Upper lobe of left lung (tissue), 6 donors: Measurements from ENCODE around the gene INPP4B. TPM values are rescaled to one million over a fixed set of nuclear protein-coding genes. Genes with fewer than 3 reads are reported as not detected.

Experiments used
- ATAC-seq, 2 donors: fragments of 200-7000 bp; cut with Tn5 transposase; one replicate each; pipeline ENCODE4 v1.9.1; 2022; ENCODE audit warnings: mild to moderate bottlenecking in 2 of 2, moderate library complexity in 2 of 2; ENCODE audit not compliant: low FRiP score in 2 of 2
- DNase-seq, 2 donors: peaks; one replicate each; pipeline ENCODE4 v3.0.0-alpha.2; 2019 to 2020
- H3K27ac ChIP-seq, 4 donors: fragments of 200-600 bp; sonication (generic); one replicate each; pipeline ENCODE4 v1.5.1; 2016 to 2019
- H3K27me3 ChIP-seq, 4 donors: fragments of 200-600 bp; sonication (generic); one replicate each; pipeline ENCODE4 v1.5.1; 2017 to 2019
- H3K36me3 ChIP-seq, 4 donors: fragments of 200-600 bp; sonication (generic); one replicate each; pipeline ENCODE4 v1.5.1; 2016 to 2019
- H3K4me1 ChIP-seq, 4 donors: fragments of 200-600 bp; sonication (generic); one replicate each; pipeline ENCODE4 v1.5.1; 2018 to 2019
- H3K4me3 ChIP-seq, 4 donors: fragments of 200-600 bp; sonication (generic); one replicate each; pipeline ENCODE4 v1.5.1; 2017 to 2019; ENCODE audit warnings: mild to moderate bottlenecking in 2 of 4, moderate library complexity in 1 of 4
- H3K9me3 ChIP-seq, 4 donors: fragments of 200-600 bp; sonication (generic); one replicate each; pipeline ENCODE4 v1.5.1; 2018 to 2019
- EP300 ChIP-seq, 4 donors: sonication (generic); formaldehyde crosslinking; IDR thresholded peaks; one replicate each; pipeline ENCODE4 v1.5.1; 2017; ENCODE audit warnings: antibody characterized with exemption in 4 of 4, control low read depth in 2 of 4
- POLR2A ChIP-seq, 4 donors: fragments of 450-650 bp; IDR thresholded peaks; one replicate each; pipeline ENCODE4 v1.5.1; 2016 to 2017; ENCODE audit warnings: antibody characterized with exemption in 4 of 4, mild to moderate bottlenecking in 2 of 4
- POLR2AphosphoS5 ChIP-seq, 2 donors: sonication (generic); formaldehyde crosslinking; IDR thresholded peaks; one replicate each; pipeline ENCODE4 v1.5.1; 2017; ENCODE audit warnings: antibody characterized with exemption in 2 of 2
- WGBS, 2 donors: methylation state at CpG; one replicate each; pipeline ENCODE4 v1.1.5; 2017 to 2018; 5-methylcytosine and 5-hydroxymethylcytosine counted together
- total RNA-seq, 6 donors: library from RNA; depleted of rRNA in 4 of 6; stranded (reverse); fragments of >200 nt in 4 of 6; gene quantifications; one replicate each; pipeline versions ENCODE4 v1.1.0 to v1.2.1, GENCODE V29; 2016 to 2021
- TF ChIP-seq, protein P1 (sequence below), 6 experiments: fragments of 450-650 bp in 4 of 6; fragments of 200-600 bp in 2 of 6; sonication (generic) in 2 of 6; IDR thresholded peaks; one replicate each; pipeline ENCODE4 v1.5.1; 2016 to 2019; ENCODE audit warnings: antibody characterized with exemption in 6 of 6
- donor health status: DM: no; HTN: no; CAD: no; lungs with moderate emphysema.
- donor health status: DM: no; HTN: yes; CAD: no; lungs with severe emphysema.

Gene INPP4B
- total RNA-seq, 6 donors from 2014 or later = 4.7 to 31.4 (median 10.4) TPM

DNA sequence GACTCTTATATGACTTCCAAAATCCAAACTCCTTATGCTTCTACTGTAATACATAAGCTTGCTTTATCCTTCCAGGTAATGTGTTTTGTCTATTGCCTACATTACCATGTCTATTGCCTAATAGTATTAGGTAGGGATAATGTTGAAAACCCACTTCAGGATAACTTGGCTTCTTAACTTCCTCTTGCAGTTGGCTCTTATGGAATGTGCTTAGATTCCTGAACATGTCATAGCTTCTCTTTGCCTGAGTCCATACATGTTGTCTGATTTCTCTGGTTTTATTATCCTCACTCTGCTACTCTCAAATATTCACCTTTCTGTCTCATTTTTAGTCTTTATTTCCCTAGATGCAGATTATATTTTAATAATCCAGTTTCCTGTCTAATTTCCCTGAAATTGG is 609.8 kb downstream of the INPP4B start:
- Histone ChIP-seq H3K4me3 (no peak overlapping the region), H3K27ac (no peak overlapping the region), H3K4me1 (no peaks in the 10 kb centered on the region), H3K36me3 (no peaks in the 10 kb centered on the region), H3K9me3 (no peaks in the 10 kb centered on the region), H3K27me3 (no peaks in the 10 kb centered on the region)
- ATAC-seq (no peak), DNase-seq (no peak)
- TF ChIP-seq, protein P1, sequence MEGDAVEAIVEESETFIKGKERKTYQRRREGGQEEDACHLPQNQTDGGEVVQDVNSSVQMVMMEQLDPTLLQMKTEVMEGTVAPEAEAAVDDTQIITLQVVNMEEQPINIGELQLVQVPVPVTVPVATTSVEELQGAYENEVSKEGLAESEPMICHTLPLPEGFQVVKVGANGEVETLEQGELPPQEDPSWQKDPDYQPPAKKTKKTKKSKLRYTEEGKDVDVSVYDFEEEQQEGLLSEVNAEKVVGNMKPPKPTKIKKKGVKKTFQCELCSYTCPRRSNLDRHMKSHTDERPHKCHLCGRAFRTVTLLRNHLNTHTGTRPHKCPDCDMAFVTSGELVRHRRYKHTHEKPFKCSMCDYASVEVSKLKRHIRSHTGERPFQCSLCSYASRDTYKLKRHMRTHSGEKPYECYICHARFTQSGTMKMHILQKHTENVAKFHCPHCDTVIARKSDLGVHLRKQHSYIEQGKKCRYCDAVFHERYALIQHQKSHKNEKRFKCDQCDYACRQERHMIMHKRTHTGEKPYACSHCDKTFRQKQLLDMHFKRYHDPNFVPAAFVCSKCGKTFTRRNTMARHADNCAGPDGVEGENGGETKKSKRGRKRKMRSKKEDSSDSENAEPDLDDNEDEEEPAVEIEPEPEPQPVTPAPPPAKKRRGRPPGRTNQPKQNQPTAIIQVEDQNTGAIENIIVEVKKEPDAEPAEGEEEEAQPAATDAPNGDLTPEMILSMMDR (IDR thresholded peaks at IDR 0.05) = no peak
- TF ChIP-seq POLR2A (IDR thresholded peaks at IDR 0.05) (no peak), EP300 (IDR thresholded peaks at IDR 0.05) (no peak), POLR2AphosphoS5 (IDR thresholded peaks at IDR 0.05) (no peak)

- TF ChIP-seq POLR2A (IDR thresholded peaks at IDR 0.05) (no peak), POLR2AphosphoS5 (IDR thresholded peaks at IDR 0.05) (no peak), EP300 (IDR thresholded peaks at IDR 0.05) (no peak)
- TF ChIP-seq, protein P1 (IDR thresholded peaks at IDR 0.05) = no peak
- no peaks in the 10 kb centered on the region for H3K4me1 ChIP-seq
Measured at GRCh38 chr4:142231787-142232186, 614.3 kb downstream of the INPP4B start.

DNA sequence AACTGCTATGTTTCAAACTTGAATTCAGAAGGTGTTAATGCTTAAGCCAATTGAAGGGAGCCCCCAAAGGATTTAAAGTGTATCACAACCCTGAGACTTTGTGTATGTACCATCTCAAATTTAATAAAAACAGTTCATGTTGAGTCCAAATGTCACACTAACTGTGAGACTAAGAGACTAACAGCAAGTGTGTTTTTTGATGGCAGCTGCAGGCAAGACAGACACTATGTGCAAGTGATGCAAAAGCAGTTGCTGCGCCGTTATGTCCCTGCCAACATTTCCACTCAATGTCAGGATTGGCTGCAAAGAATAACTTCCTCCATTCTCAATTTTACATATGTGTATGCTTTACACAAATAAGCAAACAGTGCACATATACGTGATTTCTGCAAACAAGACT is 615.1 kb downstream of the INPP4B start:
- WGBS, 2 donors = 72 to 91% methylated on average over 3 of the region's 3 CpGs
- H3K4me3 ChIP-seq = no peak overlapping the region
- no peaks in the 10 kb centered on the region for H3K27me3 ChIP-seq
- H3K36me3 ChIP-seq = no peaks in the 10 kb centered on the region
- H3K4me1 ChIP-seq = no peaks in the 10 kb centered on the region
- ATAC-seq = no peak
- no peak for DNase-seq
- TF ChIP-seq POLR2A (IDR thresholded peaks at IDR 0.05) (no peak), EP300 (IDR thresholded peaks at IDR 0.05) (no peak), POLR2AphosphoS5 (IDR thresholded peaks at IDR 0.05) (no peak)
- TF ChIP-seq, protein P1 (IDR thresholded peaks at IDR 0.05) = no peak
- H3K27ac ChIP-seq = no peak overlapping the region
- no peaks in the 10 kb centered on the region for H3K9me3 ChIP-seq

More at GRCh38 chr4:142231787-142232186, 614.3 kb downstream of the INPP4B start:
- H3K36me3 ChIP-seq = no peaks in the 10 kb centered on the region
- DNase-seq (no peak), ATAC-seq (no peak)
- WGBS, 2 donors = 91 to 94% methylated on average over 2 of the region's 2 CpGs
- H3K9me3 ChIP-seq = no peaks in the 10 kb centered on the region
- no peak overlapping the region for H3K27ac ChIP-seq
- H3K4me3 ChIP-seq = no peak overlapping the region
- H3K27me3 ChIP-seq = no peaks in the 10 kb centered on the region

DNA sequence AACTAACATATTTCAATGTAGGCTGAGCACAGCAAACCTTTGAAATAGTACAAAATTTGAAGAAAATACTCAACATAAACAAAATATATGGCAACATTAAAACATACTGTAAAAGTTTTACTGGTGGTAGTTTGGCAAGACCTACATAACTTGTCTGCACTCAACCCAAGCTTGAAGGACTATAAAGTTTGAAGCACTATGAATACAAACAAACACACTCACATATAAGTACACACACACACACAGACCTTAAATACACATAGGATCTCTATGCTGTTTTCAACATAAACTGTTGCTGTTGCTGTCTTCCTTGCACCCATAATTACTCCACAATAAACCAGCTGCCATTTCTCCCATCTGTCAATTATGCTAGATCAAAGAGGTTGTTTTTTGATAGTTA is 620.1 kb downstream of the INPP4B start:
- Histone ChIP-seq H3K27ac (no peak overlapping the region), H3K27me3 (no peaks in the 10 kb centered on the region), H3K9me3 (no peaks in the 10 kb centered on the region), H3K4me1 (no peaks in the 10 kb centered on the region), H3K4me3 (no peak overlapping the region), H3K36me3 (no peaks in the 10 kb centered on the region)
- no peak for DNase-seq
- no peak for TF ChIP-seq POLR2A (IDR thresholded peaks at IDR 0.05)
- no peak for TF ChIP-seq EP300 (IDR thresholded peaks at IDR 0.05)
- no peak for TF ChIP-seq POLR2AphosphoS5 (IDR thresholded peaks at IDR 0.05)
- TF ChIP-seq, protein P1 (IDR thresholded peaks at IDR 0.05) = no peak
- ATAC-seq = no peak

DNA sequence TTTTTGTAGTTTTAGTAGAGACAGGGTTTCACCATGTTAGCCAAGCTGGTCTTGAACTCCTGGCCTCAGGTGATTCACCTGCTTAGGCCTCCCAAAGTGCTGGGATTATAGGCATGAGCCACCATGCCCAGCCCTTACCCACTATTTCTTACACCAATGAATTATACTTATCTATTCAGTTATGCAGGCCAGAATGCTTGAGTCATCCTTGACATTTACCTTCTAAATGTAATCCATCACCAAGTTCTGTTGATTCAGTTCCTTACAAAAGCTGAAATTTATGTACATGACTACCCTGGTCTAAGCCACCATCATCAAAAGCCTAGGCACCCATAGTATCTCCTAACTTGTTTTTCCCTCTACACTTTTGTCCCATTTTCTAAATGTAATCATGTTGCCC is 624.0 kb downstream of the INPP4B start:
- H3K27me3 ChIP-seq = no peaks in the 10 kb centered on the region
- H3K36me3 ChIP-seq = no peaks in the 10 kb centered on the region
- no peak for ATAC-seq
- no peak overlapping the region for H3K27ac ChIP-seq
- no peak for DNase-seq
- TF ChIP-seq POLR2A (IDR thresholded peaks at IDR 0.05) (no peak), EP300 (IDR thresholded peaks at IDR 0.05) (no peak), POLR2AphosphoS5 (IDR thresholded peaks at IDR 0.05) (no peak)
- TF ChIP-seq, protein P1 (IDR thresholded peaks at IDR 0.05) = no peak
- no peak overlapping the region for H3K4me3 ChIP-seq
- H3K4me1 ChIP-seq = no peaks in the 10 kb centered on the region
- no peaks in the 10 kb centered on the region for H3K9me3 ChIP-seq
